Measurements from ENCODE around the gene ADO.

DNA sequence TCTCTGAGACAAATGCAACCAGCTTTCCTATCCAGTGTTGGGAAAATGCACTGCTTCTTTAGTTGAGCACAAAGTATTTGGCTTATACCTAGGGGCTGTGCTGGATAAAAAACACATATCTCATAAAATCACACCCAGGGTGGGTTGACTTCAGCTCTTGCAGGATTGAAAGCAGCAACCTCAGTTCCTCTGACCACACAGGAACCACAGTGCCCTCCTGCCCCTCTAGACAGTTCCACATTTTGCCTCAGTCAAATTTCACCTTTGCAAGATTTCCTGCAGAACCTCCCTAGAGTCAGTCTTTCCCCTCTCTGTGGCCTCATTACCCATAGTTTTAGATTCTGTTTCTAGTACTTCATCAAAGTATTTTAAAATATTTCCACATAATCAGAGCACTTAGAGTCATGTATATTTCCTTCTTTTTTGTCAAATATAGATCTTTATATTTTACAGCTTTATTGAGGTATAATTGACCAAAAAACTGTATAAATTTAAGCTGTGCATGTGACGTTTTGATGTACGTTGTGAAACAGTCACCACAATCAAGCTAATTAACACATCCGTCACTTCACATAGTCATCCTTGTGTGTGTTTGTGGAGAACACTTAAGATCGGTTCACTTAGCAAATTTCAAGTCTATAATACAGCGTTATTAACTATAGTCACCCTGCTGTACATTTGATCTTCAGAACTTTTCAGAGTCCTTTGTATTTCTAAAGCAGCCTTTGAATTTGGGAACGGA, 48.6 kb downstream of the ADO start:
- TF ChIP-seq, protein P1, sequence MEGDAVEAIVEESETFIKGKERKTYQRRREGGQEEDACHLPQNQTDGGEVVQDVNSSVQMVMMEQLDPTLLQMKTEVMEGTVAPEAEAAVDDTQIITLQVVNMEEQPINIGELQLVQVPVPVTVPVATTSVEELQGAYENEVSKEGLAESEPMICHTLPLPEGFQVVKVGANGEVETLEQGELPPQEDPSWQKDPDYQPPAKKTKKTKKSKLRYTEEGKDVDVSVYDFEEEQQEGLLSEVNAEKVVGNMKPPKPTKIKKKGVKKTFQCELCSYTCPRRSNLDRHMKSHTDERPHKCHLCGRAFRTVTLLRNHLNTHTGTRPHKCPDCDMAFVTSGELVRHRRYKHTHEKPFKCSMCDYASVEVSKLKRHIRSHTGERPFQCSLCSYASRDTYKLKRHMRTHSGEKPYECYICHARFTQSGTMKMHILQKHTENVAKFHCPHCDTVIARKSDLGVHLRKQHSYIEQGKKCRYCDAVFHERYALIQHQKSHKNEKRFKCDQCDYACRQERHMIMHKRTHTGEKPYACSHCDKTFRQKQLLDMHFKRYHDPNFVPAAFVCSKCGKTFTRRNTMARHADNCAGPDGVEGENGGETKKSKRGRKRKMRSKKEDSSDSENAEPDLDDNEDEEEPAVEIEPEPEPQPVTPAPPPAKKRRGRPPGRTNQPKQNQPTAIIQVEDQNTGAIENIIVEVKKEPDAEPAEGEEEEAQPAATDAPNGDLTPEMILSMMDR (IDR thresholded peaks at IDR 0.05 in 2 of 3, conservative IDR thresholded peaks at IDR 0.05 in 1 of 3; ENCODE audit: borderline replicate concordance in 1 of 3, insufficient read depth in 1 of 3, low read depth in 2 of 3, low read length in 2 of 3): no peak
- no peak for TF ChIP-seq TCF7L2 (IDR thresholded peaks at IDR 0.05; ENCODE audit: borderline replicate concordance, extremely low read depth, insufficient read depth, insufficient read length)
- TF ChIP-seq MAX (IDR thresholded peaks at IDR 0.05): no peak
- TF ChIP-seq, protein P2, sequence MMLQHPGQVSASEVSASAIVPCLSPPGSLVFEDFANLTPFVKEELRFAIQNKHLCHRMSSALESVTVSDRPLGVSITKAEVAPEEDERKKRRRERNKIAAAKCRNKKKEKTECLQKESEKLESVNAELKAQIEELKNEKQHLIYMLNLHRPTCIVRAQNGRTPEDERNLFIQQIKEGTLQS (IDR thresholded peaks at IDR 0.05): no peak
- no peak for TF ChIP-seq POLR2AphosphoS5 (IDR thresholded peaks at IDR 0.05; ENCODE audit: low read depth, low read length)
- no peak for TF ChIP-seq SIN3A (IDR thresholded peaks at IDR 0.05; ENCODE audit: low read depth)
- TF ChIP-seq RAD21 (IDR thresholded peaks at IDR 0.05; ENCODE audit: low read depth): no peak
- no peak for TF ChIP-seq ZFX (IDR thresholded peaks at IDR 0.05)
- TF ChIP-seq EZH2phosphoT487 (IDR thresholded peaks at IDR 0.05; ENCODE audit: borderline replicate concordance): no peak
- no peak for TF ChIP-seq SP1 (IDR thresholded peaks at IDR 0.05; ENCODE audit: low read depth)
- no peak for TF ChIP-seq POLR2A (IDR thresholded peaks at IDR 0.05; ENCODE audit: borderline replicate concordance, extremely low read depth, insufficient read depth, insufficient read length)
- TF ChIP-seq, protein P3, sequence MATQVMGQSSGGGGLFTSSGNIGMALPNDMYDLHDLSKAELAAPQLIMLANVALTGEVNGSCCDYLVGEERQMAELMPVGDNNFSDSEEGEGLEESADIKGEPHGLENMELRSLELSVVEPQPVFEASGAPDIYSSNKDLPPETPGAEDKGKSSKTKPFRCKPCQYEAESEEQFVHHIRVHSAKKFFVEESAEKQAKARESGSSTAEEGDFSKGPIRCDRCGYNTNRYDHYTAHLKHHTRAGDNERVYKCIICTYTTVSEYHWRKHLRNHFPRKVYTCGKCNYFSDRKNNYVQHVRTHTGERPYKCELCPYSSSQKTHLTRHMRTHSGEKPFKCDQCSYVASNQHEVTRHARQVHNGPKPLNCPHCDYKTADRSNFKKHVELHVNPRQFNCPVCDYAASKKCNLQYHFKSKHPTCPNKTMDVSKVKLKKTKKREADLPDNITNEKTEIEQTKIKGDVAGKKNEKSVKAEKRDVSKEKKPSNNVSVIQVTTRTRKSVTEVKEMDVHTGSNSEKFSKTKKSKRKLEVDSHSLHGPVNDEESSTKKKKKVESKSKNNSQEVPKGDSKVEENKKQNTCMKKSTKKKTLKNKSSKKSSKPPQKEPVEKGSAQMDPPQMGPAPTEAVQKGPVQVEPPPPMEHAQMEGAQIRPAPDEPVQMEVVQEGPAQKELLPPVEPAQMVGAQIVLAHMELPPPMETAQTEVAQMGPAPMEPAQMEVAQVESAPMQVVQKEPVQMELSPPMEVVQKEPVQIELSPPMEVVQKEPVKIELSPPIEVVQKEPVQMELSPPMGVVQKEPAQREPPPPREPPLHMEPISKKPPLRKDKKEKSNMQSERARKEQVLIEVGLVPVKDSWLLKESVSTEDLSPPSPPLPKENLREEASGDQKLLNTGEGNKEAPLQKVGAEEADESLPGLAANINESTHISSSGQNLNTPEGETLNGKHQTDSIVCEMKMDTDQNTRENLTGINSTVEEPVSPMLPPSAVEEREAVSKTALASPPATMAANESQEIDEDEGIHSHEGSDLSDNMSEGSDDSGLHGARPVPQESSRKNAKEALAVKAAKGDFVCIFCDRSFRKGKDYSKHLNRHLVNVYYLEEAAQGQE (IDR thresholded peaks at IDR 0.05; ENCODE audit: low read depth): no peak
- no peak for TF ChIP-seq EZH2 (IDR thresholded peaks at IDR 0.05)
- no peak for TF ChIP-seq CEBPB (IDR thresholded peaks at IDR 0.05; ENCODE audit: low read depth)
